NCI-H460 (cell line): Measurements from ENCODE around the gene NRCAM. TPM values are rescaled to one million over a fixed set of nuclear protein-coding genes. Genes with fewer than 3 reads are reported as not detected.
"Not testable (repeated sequence)": the region's sequence is repeated elsewhere in the genome, so short reads cannot be mapped to it uniquely, and the experiment has no call there.

ENCODE experiments used
- DNase-seq: peaks from one replicate; pipeline ENCODE4 v3.0.0-alpha.2; 2016; ENCODE audit warnings: low read depth; ENCODE audit errors: extremely low read depth
- total RNA-seq: library from RNA; depleted of rRNA; stranded (reverse); fragments of >200 nt; shearing (Covaris generic); gene quantifications from 2 replicates; pipeline ENCODE4 v1.2.3, GENCODE V29; 2014

Gene NRCAM
- total RNA-seq, 1 experiment from 2014 or later: 158 TPM

GRCh38 chr7:108259447-108259846, 196.8 kb downstream of the NRCAM start:
- not testable (repeated sequence) for DNase-seq

GRCh38 chr7:108257954-108258353, 198.3 kb downstream of the NRCAM start:
- no peak for DNase-seq

GRCh38 chr7:108254259-108254658, 202.0 kb downstream of the NRCAM start:
- DNase-seq: no peak

GRCh38 chr7:108253275-108254044, 202.8 kb downstream of the NRCAM start:
- DNase-seq: no peak

GRCh38 chr7:108252177-108252576, 204.1 kb downstream of the NRCAM start:
- no peak for DNase-seq

- no peak for DNase-seq
Measured at GRCh38 chr7:108251700-108252099, 204.5 kb downstream of the NRCAM start.

- no peak for DNase-seq
Measured at GRCh38 chr7:108249453-108249852, 206.8 kb downstream of the NRCAM start.

GRCh38 chr7:108248821-108249220, 207.4 kb downstream of the NRCAM start:
- DNase-seq: no peak

GRCh38 chr7:108248418-108248817, 207.8 kb downstream of the NRCAM start:
- no peak for DNase-seq

GRCh38 chr7:108247614-108248013, 208.6 kb downstream of the NRCAM start:
- DNase-seq: no peak

- peak; percentile 89 for DNase-seq
Measured at GRCh38 chr7:108246227-108246837, 209.9 kb downstream of the NRCAM start.

- DNase-seq: no peak
Measured at GRCh38 chr7:108245523-108246226, 210.6 kb downstream of the NRCAM start.

GRCh38 chr7:108244110-108244509, 212.1 kb downstream of the NRCAM start:
- no peak for DNase-seq

GRCh38 chr7:108239501-108240225, 216.6 kb downstream of the NRCAM start:
- no peak for DNase-seq

GRCh38 chr7:108236681-108237415, 219.4 kb downstream of the NRCAM start:
- no peak for DNase-seq

- DNase-seq: no peak
Measured at GRCh38 chr7:108235451-108236061, 220.7 kb downstream of the NRCAM start.

GRCh38 chr7:108234971-108235450, 221.2 kb downstream of the NRCAM start:
- DNase-seq: no peak

GRCh38 chr7:108234281-108234680, 222.0 kb downstream of the NRCAM start:
- DNase-seq: no peak

- DNase-seq: no peak
Measured at GRCh38 chr7:108232076-108232475, 224.2 kb downstream of the NRCAM start.

- DNase-seq: no peak
Measured at GRCh38 chr7:108231221-108231620, 225.0 kb downstream of the NRCAM start.
